MM.1S (cell line): Measurements from ENCODE around the gene PRUNE2.

Experiments
- DNase-seq: peaks from one replicate; pipeline ENCODE4 v3.0.0-alpha.2; 2015
- H2AFZ ChIP-seq: fragments of 300-600 bp; sonication (generic); 2 replicates; pipeline ENCODE4 v1.6.0; 2016; ENCODE audit warnings: antibody characterized with exemption, low read length
- H3F3A ChIP-seq: fragments of 300-600 bp; sonication (generic); 2 replicates; pipeline ENCODE4 v1.6.1; 2016; ENCODE audit warnings: mild to moderate bottlenecking, antibody characterized with exemption, low read length, moderate library complexity, mixed read lengths; ENCODE audit not compliant: insufficient read depth
- H3K27ac ChIP-seq: fragments of 300-600 bp; sonication (generic); 2 replicates; pipeline ENCODE4 v1.5.1; 2016; ENCODE audit warnings: mild to moderate bottlenecking, low read length
- H3K27me3 ChIP-seq: fragments of 300-600 bp; sonication (generic); replicated peaks from 2 replicates; pipeline ENCODE4 v1.6.0; 2016; ENCODE audit warnings: low read length; ENCODE audit not compliant: insufficient read depth
- H3K36me3 ChIP-seq: fragments of 300-600 bp; sonication (generic); replicated peaks from 2 replicates; pipeline ENCODE4 v1.6.1; 2016; ENCODE audit warnings: mild to moderate bottlenecking, low read length, mixed read lengths; ENCODE audit not compliant: insufficient read depth
- H3K4me1 ChIP-seq: fragments of 300-600 bp; sonication (generic); 2 replicates; pipeline ENCODE4 v1.6.1; 2016; ENCODE audit warnings: low read length, mixed read lengths
- H3K4me2 ChIP-seq: fragments of 300-600 bp; sonication (generic); 2 replicates; pipeline ENCODE4 v1.6.0; 2016; ENCODE audit warnings: low read depth, low read length
- H3K4me3 ChIP-seq: fragments of 300-600 bp; sonication (generic); 2 replicates; pipeline ENCODE4 v1.5.1; 2016; ENCODE audit warnings: low read length, mixed read lengths
- H3K79me2 ChIP-seq: fragments of 300-600 bp; sonication (generic); 2 replicates; pipeline ENCODE4 v1.6.1; 2016; ENCODE audit warnings: mixed run types, low read length, mixed read lengths
- H3K9ac ChIP-seq: fragments of 300-600 bp; sonication (generic); 2 replicates; pipeline ENCODE4 v1.6.1; 2016; ENCODE audit warnings: low read length, mixed read lengths
- H3K9me2 ChIP-seq: fragments of 300-600 bp; sonication (generic); replicated peaks from 2 replicates; pipeline ENCODE4 v1.6.1; 2016; ENCODE audit warnings: mild to moderate bottlenecking, low read length, mixed read lengths; ENCODE audit not compliant: insufficient read depth
- H3K9me3 ChIP-seq: fragments of 300-600 bp; sonication (generic); replicated peaks from 2 replicates; pipeline ENCODE4 v1.6.1; 2016; ENCODE audit warnings: mild to moderate bottlenecking, low read length, mixed read lengths; ENCODE audit not compliant: insufficient read depth
- H4K20me1 ChIP-seq: fragments of 300-600 bp; sonication (generic); 2 replicates; pipeline ENCODE4 v1.6.1; 2016; ENCODE audit warnings: mild to moderate bottlenecking, low read length, moderate library complexity, mixed read lengths; ENCODE audit not compliant: insufficient read depth
- CTCF ChIP-seq: fragments of 300-600 bp; sonication (generic); IDR thresholded peaks from 2 replicates; pipeline ENCODE4 v1.5.1; 2016; ENCODE audit warnings: antibody characterized with exemption, low read length, mixed read lengths
- EZH2 ChIP-seq: fragments of 300-600 bp; sonication (generic); optimal IDR thresholded peaks from 2 replicates; pipeline ENCODE3; 2017; ENCODE audit warnings: low read depth, mild to moderate bottlenecking, antibody characterized with exemption, low read length, mixed read lengths
- EZH2phosphoT487 ChIP-seq: fragments of 300-600 bp; sonication (generic); IDR thresholded peaks from 2 replicates; pipeline ENCODE4 v1.6.1; 2018; ENCODE audit warnings: antibody characterized with exemption, low read length

Gene PRUNE2

GRCh38 chr9:76803083-76803482 is 102.8 kb downstream of the PRUNE2 start:
- no peak for DNase-seq
- H4K20me1 ChIP-seq = no peaks in the 10 kb centered on the region

GRCh38 chr9:76800901-76801300 is 105.0 kb downstream of the PRUNE2 start:
- H3K36me3 ChIP-seq = no peaks in the 10 kb centered on the region
- H2AFZ ChIP-seq = no peak overlapping the region
- H3K4me2 ChIP-seq = no peak overlapping the region
- H3K9ac ChIP-seq = no peak overlapping the region
- H4K20me1 ChIP-seq = no peaks in the 10 kb centered on the region
- no peaks in the 10 kb centered on the region for H3K9me3 ChIP-seq
- H3K27ac ChIP-seq = no peak overlapping the region
- TF ChIP-seq CTCF (no peak), EZH2 (no peak), EZH2phosphoT487 (no peak)
- DNase-seq = no peak
- no peak overlapping the region for H3K4me3 ChIP-seq
- H3F3A ChIP-seq = no peaks in the 10 kb centered on the region
- H3K27me3 ChIP-seq = no peaks in the 10 kb centered on the region
- peaks cover 7% of the 10 kb centered on the region; the same call in 1 of the 2 replicates for H3K4me1 ChIP-seq
- no peaks in the 10 kb centered on the region for H3K79me2 ChIP-seq
- no peaks in the 10 kb centered on the region for H3K9me2 ChIP-seq

More at GRCh38 chr9:76803083-76803482, 102.8 kb downstream of the PRUNE2 start:
- TF ChIP-seq CTCF (no peak), EZH2phosphoT487 (no peak), EZH2 (no peak)
- H3K9ac ChIP-seq = no peak overlapping the region
- no peaks in the 10 kb centered on the region for H3K9me2 ChIP-seq
- no peaks in the 10 kb centered on the region for H3K36me3 ChIP-seq
- H2AFZ ChIP-seq = no peak overlapping the region
- H3K27ac ChIP-seq = no peak overlapping the region
- no peak overlapping the region for H3K4me2 ChIP-seq
- no peaks in the 10 kb centered on the region for H3F3A ChIP-seq
- H3K79me2 ChIP-seq = no peaks in the 10 kb centered on the region
- no peaks in the 10 kb centered on the region for H3K27me3 ChIP-seq
- peaks cover 6% of the 10 kb centered on the region; the same call in 1 of the 2 replicates for H3K4me1 ChIP-seq
- H3K9me3 ChIP-seq = no peaks in the 10 kb centered on the region
- no peak overlapping the region for H3K4me3 ChIP-seq

- TF ChIP-seq CTCF (no peak), EZH2phosphoT487 (no peak), EZH2 (no peak)
- H3K9ac ChIP-seq = no peak overlapping the region
- no peak overlapping the region for H3K4me2 ChIP-seq
- H3K4me1 ChIP-seq = peaks cover 7% of the 10 kb centered on the region; the same call in 1 of the 2 replicates
- H3K36me3 ChIP-seq = no peaks in the 10 kb centered on the region
- H3K9me3 ChIP-seq = no peaks in the 10 kb centered on the region
- no peak overlapping the region for H3K4me3 ChIP-seq
- no peaks in the 10 kb centered on the region for H3K27me3 ChIP-seq
- no peak overlapping the region for H2AFZ ChIP-seq
- DNase-seq = no peak
- H3K79me2 ChIP-seq = no peaks in the 10 kb centered on the region
- no peaks in the 10 kb centered on the region for H3K9me2 ChIP-seq
- H4K20me1 ChIP-seq = no peaks in the 10 kb centered on the region
- no peaks in the 10 kb centered on the region for H3F3A ChIP-seq
- H3K27ac ChIP-seq = no peak overlapping the region
These were observed 106.4 kb downstream of the PRUNE2 start for GRCh38 chr9:76799473-76799872.
